T-helper 2 cell treated with Interferon-gamma antibody and Interleukin-4, amounts not matched to agents 5 μg/mL and 100 μg/mL, for 36 hours (primary cell): Measurements from ENCODE around the gene GIT1.

Source experiments
- DNase-seq: peaks from one replicate; pipeline ENCODE4 v3.0.0; 2021; ENCODE audit warnings: low spot score
- H3K27ac Mint-ChIP-seq: one replicate; pipeline ENCODE4 v1.8.0; 2021; ENCODE audit warnings: mild to moderate bottlenecking, mixed read lengths
- H3K27me3 Mint-ChIP-seq: one replicate; pipeline ENCODE4 v1.8.0; 2021; ENCODE audit warnings: low read depth, mixed read lengths
- H3K36me3 Mint-ChIP-seq: one replicate; pipeline ENCODE4 v1.8.0; 2021; ENCODE audit warnings: low read depth, mixed read lengths
- H3K4me1 Mint-ChIP-seq: one replicate; pipeline ENCODE4 v1.8.0; 2021; ENCODE audit warnings: low read depth, mixed read lengths
- H3K4me3 Mint-ChIP-seq: one replicate; pipeline ENCODE4 v1.8.0; 2022; ENCODE audit warnings: mild to moderate bottlenecking, moderate library complexity, mixed read lengths
- H3K9me3 Mint-ChIP-seq: one replicate; pipeline ENCODE4 v1.8.0; 2021; ENCODE audit warnings: mixed read lengths

The GIT1 gene

DNA sequence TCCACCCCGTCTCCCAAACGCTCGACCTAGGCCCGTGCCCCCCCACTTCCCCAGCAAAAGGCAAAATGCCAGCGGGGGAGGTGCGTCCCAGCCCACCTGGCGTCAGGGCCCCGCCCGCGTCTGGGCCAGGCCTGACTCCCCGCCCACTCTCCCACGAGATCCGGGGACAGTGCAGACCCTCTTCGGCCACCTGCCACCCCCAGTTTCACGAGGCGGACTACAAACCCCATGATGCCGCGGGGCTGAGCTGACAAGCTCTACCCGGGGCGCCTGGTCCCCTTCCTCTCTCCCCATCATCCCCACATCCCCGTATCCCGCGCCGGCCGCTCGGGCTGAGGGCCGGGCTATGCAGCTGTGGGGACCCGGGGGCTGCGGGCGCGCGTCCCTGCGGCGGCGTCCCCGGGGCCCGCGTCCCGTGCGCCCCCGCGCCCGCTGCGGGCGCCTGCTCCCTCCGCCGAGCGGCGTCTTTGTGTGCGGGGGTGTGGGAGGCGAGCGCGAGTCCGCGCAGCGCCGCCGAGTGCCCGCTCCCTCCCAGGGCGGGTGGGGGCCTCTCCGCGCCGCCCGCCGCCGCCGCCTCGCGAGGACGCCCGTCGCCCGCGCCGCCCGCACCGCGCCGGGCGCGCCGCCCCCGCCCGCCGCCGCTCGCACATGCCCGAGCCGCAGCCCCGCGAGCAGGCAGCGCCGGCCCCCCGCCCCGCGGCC lies 3.6 kb upstream of the GIT1 start, which contains the start of gene ANKRD13B:
ANKRD13B (plus strand) TSS at position 283 of the 702 bp plus-strand sequence. CDS start 490 bp downstream, outside the sequence.
- DNase-seq, result no peak

DNA sequence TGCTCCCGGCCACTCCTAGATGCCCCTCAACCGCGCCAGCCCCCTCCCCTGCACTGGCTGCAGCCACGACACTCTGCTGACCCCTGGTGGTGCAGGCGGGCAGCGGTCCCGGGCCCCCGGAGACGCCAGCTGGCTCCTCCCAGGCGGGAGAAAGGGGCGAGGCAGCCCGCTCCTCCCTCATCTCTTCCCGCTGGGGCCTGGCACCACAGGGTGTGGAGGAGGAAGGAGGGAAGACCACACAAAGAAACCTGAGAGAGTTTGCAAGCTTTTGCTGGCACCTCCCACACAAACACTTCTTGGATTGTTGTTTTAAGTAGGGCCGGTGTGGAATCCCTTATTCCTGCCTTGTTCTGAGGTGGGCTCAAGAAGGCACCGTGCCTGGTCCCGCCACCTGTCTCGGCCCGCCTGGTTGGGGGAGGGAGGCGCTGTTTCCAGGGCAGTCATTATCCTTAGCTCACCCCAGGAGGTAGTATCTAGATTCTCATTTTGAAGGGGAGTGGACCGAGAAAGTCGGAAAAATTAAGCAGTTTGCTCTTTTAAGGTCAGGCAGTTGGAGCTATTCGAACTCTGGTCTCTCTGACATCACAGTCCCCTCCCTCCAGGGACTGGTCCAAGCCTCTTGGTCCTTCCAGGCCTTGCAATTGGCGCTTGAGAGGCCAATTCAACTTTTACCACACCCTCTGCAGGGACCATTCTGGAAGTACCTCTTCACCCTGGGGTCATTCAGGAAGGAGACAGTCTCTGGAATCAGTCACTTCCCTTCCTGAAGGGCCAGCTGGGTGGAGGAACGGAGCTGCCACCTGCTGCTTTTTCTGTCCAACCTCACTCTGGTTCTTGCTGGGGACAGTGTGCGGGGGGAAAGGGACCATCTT lies 2.5 kb upstream of the GIT1 start:
- Mint-ChIP-seq H3K27ac (peak overlapping the region; percentile 73), H3K4me1 (peaks cover 39% of the 10 kb centered on the region)

More for the DNA sequence above, 3.6 kb upstream of the GIT1 start, which contains the start of gene ANKRD13B:
- no peaks in the 10 kb centered on the region for H3K9me3 Mint-ChIP-seq
- H3K36me3 Mint-ChIP-seq, result no peaks in the 10 kb centered on the region
- peaks cover 32% of the 10 kb centered on the region for H3K4me1 Mint-ChIP-seq
- H3K27me3 Mint-ChIP-seq, result no peaks in the 10 kb centered on the region
- peak within 1 kb of the TSS; percentile 73 for H3K27ac Mint-ChIP-seq
- H3K4me3 Mint-ChIP-seq, result peak within 1 kb of the TSS; percentile 87

DNA sequence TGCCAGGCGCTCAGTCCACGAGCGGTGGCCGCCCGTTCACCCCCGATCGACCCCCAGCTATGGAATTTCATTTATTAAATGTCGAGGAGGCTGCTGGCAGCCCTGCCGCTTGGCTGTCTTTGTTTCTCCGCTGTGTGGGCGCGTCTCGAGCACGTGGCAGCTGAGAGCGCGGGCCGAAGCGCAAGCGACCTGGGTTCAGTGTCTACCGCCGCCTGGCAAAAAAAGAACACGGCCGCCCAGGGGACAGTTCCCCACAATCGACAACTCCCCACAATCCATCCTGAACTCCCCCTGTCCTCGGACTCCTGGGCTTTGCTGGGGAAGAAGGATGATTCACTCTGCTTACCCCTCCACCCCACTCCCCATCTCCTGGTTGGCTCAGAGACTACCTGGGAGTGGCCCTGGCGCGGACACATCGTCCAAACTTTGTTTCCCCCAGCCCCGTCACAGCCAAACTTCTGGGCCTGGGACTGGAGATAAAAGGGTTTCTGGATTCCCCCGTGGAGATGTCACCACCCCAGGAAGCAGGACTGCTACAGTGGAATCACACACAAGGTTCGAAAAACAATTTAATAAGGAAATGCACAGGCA lies 1.8 kb upstream of the GIT1 start:
- H3K9me3 Mint-ChIP-seq, result no peaks in the 10 kb centered on the region

More for the DNA sequence above, 2.5 kb upstream of the GIT1 start:
- no peaks in the 10 kb centered on the region for H3K27me3 Mint-ChIP-seq
- peak overlapping the region; percentile 87 for H3K4me3 Mint-ChIP-seq
- DNase-seq, result peak; percentile 80
- H3K9me3 Mint-ChIP-seq, result no peaks in the 10 kb centered on the region
- H3K36me3 Mint-ChIP-seq, result no peaks in the 10 kb centered on the region

DNA sequence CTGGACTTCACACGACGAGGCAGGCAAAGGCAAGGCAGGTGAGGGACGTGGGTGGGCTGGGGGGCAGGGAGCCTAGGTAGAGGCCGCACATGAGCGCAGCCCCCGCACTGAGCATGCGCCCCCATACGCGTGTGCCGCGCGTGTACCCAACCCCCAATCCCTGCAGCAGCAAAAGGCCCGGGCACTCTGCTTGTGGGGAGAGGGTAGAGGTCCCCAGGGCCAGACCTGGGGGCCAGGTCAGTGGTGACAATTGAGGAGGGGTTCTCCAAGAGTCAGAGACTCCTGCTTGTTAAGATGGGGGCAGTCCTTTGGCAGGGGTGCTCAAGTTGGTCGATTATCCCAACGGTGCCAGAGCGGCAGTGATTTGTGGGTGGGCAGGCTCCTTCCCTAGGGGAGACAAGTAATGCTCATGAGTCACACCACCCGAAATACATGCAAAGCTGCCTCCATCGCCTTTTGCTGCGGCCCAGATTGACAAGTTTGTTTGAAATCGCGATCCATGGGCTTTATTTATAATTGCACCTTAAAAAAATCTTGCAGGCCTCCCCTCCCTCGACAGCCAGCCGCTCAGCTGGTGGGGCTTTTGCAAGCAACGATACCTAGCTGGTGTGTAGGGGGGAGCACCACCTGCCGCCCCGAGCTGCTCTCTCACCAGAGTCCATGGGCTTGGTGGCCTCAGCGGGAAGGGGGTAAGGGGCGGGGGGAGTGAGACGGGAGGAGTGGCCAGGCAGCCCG lies 1.1 kb upstream of the GIT1 start:
- H3K9me3 Mint-ChIP-seq, result no peaks in the 10 kb centered on the region
- peak overlapping the region; percentile 91 for H3K27ac Mint-ChIP-seq
- H3K36me3 Mint-ChIP-seq, result no peaks in the 10 kb centered on the region
- peak overlapping the region; percentile 87 for H3K4me3 Mint-ChIP-seq
- peaks cover 48% of the 10 kb centered on the region for H3K4me1 Mint-ChIP-seq
- H3K27me3 Mint-ChIP-seq, result no peaks in the 10 kb centered on the region
- no peak for DNase-seq

More for the DNA sequence above, 1.8 kb upstream of the GIT1 start:
- Mint-ChIP-seq H3K27me3 (no peaks in the 10 kb centered on the region), H3K4me3 (peak overlapping the region; percentile 87), H3K27ac (peak overlapping the region; percentile 73), H3K36me3 (no peaks in the 10 kb centered on the region), H3K4me1 (peaks cover 43% of the 10 kb centered on the region)
- DNase-seq, result no peak

- no peaks in the 10 kb centered on the region for H3K9me3 Mint-ChIP-seq
- H3K27me3 Mint-ChIP-seq, result no peaks in the 10 kb centered on the region
- no peak overlapping the region for H3K27ac Mint-ChIP-seq
- H3K4me3 Mint-ChIP-seq, result peak overlapping the region; percentile 97
- DNase-seq, result peak; percentile 61
- peaks cover under 1% of the 10 kb centered on the region for H3K36me3 Mint-ChIP-seq
- H3K4me1 Mint-ChIP-seq, result peaks cover 56% of the 10 kb centered on the region
Measured at GRCh38 chr17:29588562-29589411, 661 bp downstream of the GIT1 start.

- Mint-ChIP-seq H3K27me3 (no peaks in the 10 kb centered on the region), H3K4me3 (peak overlapping the region; percentile 97), H3K9me3 (no peaks in the 10 kb centered on the region), H3K36me3 (peaks cover 4% of the 10 kb centered on the region), H3K27ac (peak overlapping the region; percentile 83), H3K4me1 (peaks cover 56% of the 10 kb centered on the region)
- no peak for DNase-seq
Measured at GRCh38 chr17:29588017-29588561, 1.4 kb downstream of the GIT1 start.

- H3K9me3 Mint-ChIP-seq, result no peaks in the 10 kb centered on the region
- H3K4me3 Mint-ChIP-seq, result peak overlapping the region; percentile 97
- DNase-seq, result no peak
- no peaks in the 10 kb centered on the region for H3K27me3 Mint-ChIP-seq
- H3K36me3 Mint-ChIP-seq, result peaks cover 9% of the 10 kb centered on the region
- H3K27ac Mint-ChIP-seq, result no peak overlapping the region
- H3K4me1 Mint-ChIP-seq, result peaks cover 55% of the 10 kb centered on the region
Measured at GRCh38 chr17:29587591-29587990, 1.9 kb downstream of the GIT1 start.

- Mint-ChIP-seq H3K27ac (no peak overlapping the region), H3K27me3 (no peaks in the 10 kb centered on the region), H3K4me1 (peaks cover 50% of the 10 kb centered on the region), H3K9me3 (no peaks in the 10 kb centered on the region), H3K4me3 (peak overlapping the region; percentile 97), H3K36me3 (peaks cover 13% of the 10 kb centered on the region)
- DNase-seq, result no peak
Measured at GRCh38 chr17:29586676-29587469, 2.6 kb downstream of the GIT1 start.

GRCh38 chr17:29585080-29585751 lies 4.2 kb downstream of the GIT1 start:
- peak overlapping the region; percentile 43 for H3K4me3 Mint-ChIP-seq
- no peaks in the 10 kb centered on the region for H3K9me3 Mint-ChIP-seq
- H3K36me3 Mint-ChIP-seq, result peaks cover 17% of the 10 kb centered on the region
- peaks cover 42% of the 10 kb centered on the region for H3K4me1 Mint-ChIP-seq
- H3K27me3 Mint-ChIP-seq, result no peaks in the 10 kb centered on the region
- H3K27ac Mint-ChIP-seq, result peak overlapping the region; percentile 67
- no peak for DNase-seq

DNA sequence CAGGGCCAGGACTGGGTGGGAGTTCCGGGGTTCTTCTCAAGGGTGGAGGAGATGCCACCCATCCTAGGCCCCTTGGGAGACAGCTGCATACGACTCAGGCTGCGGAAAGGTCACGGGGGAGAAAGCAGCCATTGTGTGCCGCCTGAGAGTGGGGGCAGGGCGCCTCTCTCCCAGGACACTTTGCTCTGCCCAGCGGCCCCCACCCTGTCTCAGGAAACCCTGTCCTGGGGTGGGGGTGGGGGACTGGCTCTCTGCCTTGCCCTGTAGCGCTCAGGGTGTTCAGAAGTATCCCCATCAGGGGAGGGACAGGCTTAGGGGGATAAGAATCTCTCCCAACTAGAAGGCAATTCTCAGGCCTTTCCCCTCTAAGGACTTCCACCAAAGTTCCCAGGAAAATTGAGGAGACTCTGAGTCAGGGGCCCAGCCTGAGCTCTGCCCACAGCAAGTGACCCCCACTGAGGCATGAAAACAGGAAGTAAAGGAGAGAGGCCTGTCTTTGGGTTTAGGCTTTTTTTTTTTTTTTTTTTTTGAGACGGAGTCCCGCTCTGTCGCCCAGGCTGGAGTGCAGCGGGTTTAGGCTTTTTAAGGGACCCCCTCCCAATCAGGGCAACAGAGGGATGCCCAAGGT lies 4.9 kb downstream of the GIT1 start:
- H3K4me1 Mint-ChIP-seq, result peaks cover 43% of the 10 kb centered on the region

More for the DNA sequence above, 4.9 kb downstream of the GIT1 start:
- H3K36me3 Mint-ChIP-seq, result peaks cover 23% of the 10 kb centered on the region
- peak overlapping the region; percentile 65 for H3K27ac Mint-ChIP-seq
- H3K27me3 Mint-ChIP-seq, result no peaks in the 10 kb centered on the region
- DNase-seq, result no peak
- H3K9me3 Mint-ChIP-seq, result no peaks in the 10 kb centered on the region
- no peak overlapping the region for H3K4me3 Mint-ChIP-seq
